Measurements from ENCODE around the gene ELP6.
"Not testable (repeated sequence)": the region's sequence is repeated elsewhere in the genome, so short reads cannot be mapped to it uniquely, and the experiment has no call there.

Gene ELP6

GRCh38 chr3:47515100-47515499 is 1.6 kb upstream of the ELP6 start:
- no peak overlapping the region for H3K4me3 ChIP-seq (ENCODE audit: low read depth, low read length)
- DNase-seq (ENCODE audit: low read depth): no peak

GRCh38 chr3:47512416-47513124 is 942 bp downstream of the ELP6 start:
- in situ Hi-C loops (cut with HindIII; ENCODE audit: low sequenced_read_pairs): no loop called here
- H3K4me3 ChIP-seq (ENCODE audit: low read depth, low read length): peak overlapping the region; percentile 77
- TF ChIP-seq CTCF (IDR thresholded peaks at IDR 0.05; ENCODE audit: low read depth, low read length, missing control alignments): no peak
- DNase-seq (ENCODE audit: low read depth): no peak

More at GRCh38 chr3:47515100-47515499, 1.6 kb upstream of the ELP6 start:
- in situ Hi-C loops (cut with HindIII; ENCODE audit: low sequenced_read_pairs): no loop called here
- TF ChIP-seq CTCF (IDR thresholded peaks at IDR 0.05; ENCODE audit: low read depth, low read length, missing control alignments): no peak

GRCh38 chr3:47505267-47505666 is 8.2 kb downstream of the ELP6 start:
- DNase-seq (ENCODE audit: low read depth); H3K4me3 ChIP-seq (ENCODE audit: low read depth, low read length); in situ Hi-C loops (cut with HindIII; ENCODE audit: low sequenced_read_pairs): not testable (repeated sequence)

- no peak for TF ChIP-seq CTCF (IDR thresholded peaks at IDR 0.05; ENCODE audit: low read depth, low read length, missing control alignments)
- in situ Hi-C loops (cut with HindIII; ENCODE audit: low sequenced_read_pairs): no loop called here
- no peak overlapping the region for H3K4me3 ChIP-seq (ENCODE audit: low read depth, low read length)
- DNase-seq (ENCODE audit: low read depth): no peak
These were observed 9.4 kb downstream of the ELP6 start for GRCh38 chr3:47504113-47504512.

- no peak for TF ChIP-seq CTCF (IDR thresholded peaks at IDR 0.05; ENCODE audit: low read depth, low read length, missing control alignments)
- in situ Hi-C loops (cut with HindIII; ENCODE audit: low sequenced_read_pairs): no loop called here
- no peak for DNase-seq (ENCODE audit: low read depth)
- no peak overlapping the region for H3K4me3 ChIP-seq (ENCODE audit: low read depth, low read length)
These were observed 10.5 kb downstream of the ELP6 start for GRCh38 chr3:47503033-47503432.

- DNase-seq (ENCODE audit: low read depth): no peak
- in situ Hi-C loops (cut with HindIII; ENCODE audit: low sequenced_read_pairs): no loop called here
- H3K4me3 ChIP-seq (ENCODE audit: low read depth, low read length): no peak overlapping the region
- no peak for TF ChIP-seq CTCF (IDR thresholded peaks at IDR 0.05; ENCODE audit: low read depth, low read length, missing control alignments)
These were observed 16.6 kb downstream of the ELP6 start for GRCh38 chr3:47496892-47497291.

- in situ Hi-C loops (cut with HindIII; ENCODE audit: low sequenced_read_pairs): no loop called here
- TF ChIP-seq CTCF (IDR thresholded peaks at IDR 0.05; ENCODE audit: low read depth, low read length, missing control alignments): no peak
- no peak for DNase-seq (ENCODE audit: low read depth)
- no peak overlapping the region for H3K4me3 ChIP-seq (ENCODE audit: low read depth, low read length)
These were observed 17.6 kb downstream of the ELP6 start for GRCh38 chr3:47495886-47496285.
